PC-3 (cell line): ENCODE results near the gene TBC1D12. TPM values are rescaled to one million over a fixed set of nuclear protein-coding genes. Genes with fewer than 3 reads are reported as not detected.

Experiments used
- ATAC-seq: fragments of 200-7000 bp; cut with Tn5 transposase; 2 replicates; pipeline ENCODE4 v1.9.1; 2020; ENCODE audit warnings: mild to moderate bottlenecking, moderate library complexity
- BruUV-seq: library from RNA; stranded (reverse); fragments of 400-500 nt; replicated peaks from 2 replicates; lab custom pipeline; 2021; lab: Mats Ljungman, UMichigan
- CTCF ChIA-PET: fragments of 300-600 bp; sonication (Branson Sonifier 250); formaldehyde crosslinking; loops from one replicate; lab custom pipeline; 2022; ENCODE audit warnings: antibody characterized with exemption; lab: Charles Lee
- POLR2A ChIA-PET: fragments of 300-600 bp; sonication (Branson Sonifier 250); formaldehyde crosslinking; loops from one replicate; lab custom pipeline; 2022; ENCODE audit warnings: antibody characterized with exemption; ENCODE audit not compliant: unreplicated experiment; lab: Charles Lee
- DNase-seq: peaks from one replicate; pipeline ENCODE4 v3.0.0-alpha.2; 2015
- H2AFZ ChIP-seq: fragments of 300-600 bp; sonication (generic); 2 replicates; pipeline ENCODE4 v1.6.0; 2016; ENCODE audit warnings: antibody characterized with exemption, low read length
- H3F3A ChIP-seq: fragments of 300-600 bp; sonication (generic); one replicate; pipeline ENCODE4 v1.6.0; 2017; ENCODE audit warnings: antibody characterized with exemption, low read length, control low read depth, mild to moderate bottlenecking; ENCODE audit not compliant: unreplicated experiment
- H3K27ac ChIP-seq: fragments of 300-600 bp; sonication (generic); 2 replicates; pipeline ENCODE4 v1.5.1; 2016; ENCODE audit warnings: mild to moderate bottlenecking, low read length
- H3K27me3 ChIP-seq: fragments of 300-600 bp; sonication (generic); 2 replicates; pipeline ENCODE4 v1.6.1; 2016; ENCODE audit warnings: low read length, mixed read lengths
- H3K36me3 ChIP-seq: fragments of 300-600 bp; sonication (generic); 2 replicates; pipeline ENCODE4 v1.6.1; 2016; ENCODE audit warnings: low read depth, mixed run types, low read length, mixed read lengths
- H3K4me1 ChIP-seq: fragments of 300-600 bp; sonication (generic); 2 replicates; pipeline ENCODE4 v1.5.1; 2016; ENCODE audit warnings: low read length; ENCODE audit not compliant: insufficient read depth
- H3K4me2 ChIP-seq: fragments of 300-600 bp; sonication (generic); 2 replicates; pipeline ENCODE4 v1.6.0; 2016; ENCODE audit warnings: low read length
- H3K4me3 ChIP-seq: fragments of 300-600 bp; sonication (generic); 2 replicates; pipeline ENCODE4 v1.5.1; 2016; ENCODE audit warnings: mild to moderate bottlenecking, low read length, mixed read lengths
- H3K79me2 ChIP-seq: fragments of 300-600 bp; sonication (generic); 2 replicates; pipeline ENCODE4 v1.6.1; 2017; ENCODE audit warnings: low read length, mixed read lengths
- H3K9ac ChIP-seq: fragments of 300-600 bp; sonication (generic); 2 replicates; pipeline ENCODE4 v1.6.0; 2016; ENCODE audit warnings: mild to moderate bottlenecking, low read length
- H3K9me2 ChIP-seq: fragments of 300-600 bp; sonication (generic); replicated peaks from 2 replicates; pipeline ENCODE4 v1.6.1; 2016; ENCODE audit warnings: mixed run types, low read length, mixed read lengths
- H3K9me3 ChIP-seq: fragments of 300-600 bp; sonication (generic); 2 replicates; pipeline ENCODE4 v1.6.1; 2016; ENCODE audit warnings: low read length, mixed read lengths
- H4K20me1 ChIP-seq: fragments of 300-600 bp; sonication (generic); 2 replicates; pipeline ENCODE4 v1.6.1; 2016; ENCODE audit warnings: low read length, mixed read lengths
- EZH2 ChIP-seq: fragments of 300-600 bp; sonication (generic); IDR thresholded peaks from one replicate; pipeline ENCODE4 v1.6.1; 2017; ENCODE audit warnings: antibody characterized with exemption, mild to moderate bottlenecking, low read length; ENCODE audit not compliant: unreplicated experiment
- EZH2phosphoT487 ChIP-seq: fragments of 300-600 bp; sonication (generic); IDR thresholded peaks from 2 replicates; pipeline ENCODE4 v1.6.1; 2018; ENCODE audit warnings: mild to moderate bottlenecking, antibody characterized with exemption, low read length, borderline replicate concordance
- intact Hi-C: fragments of 100-400 bp; cut with micrococcal nuclease; formaldehyde crosslinking; loops from 2 replicates; pipeline ENCODE4 v1.9.0; 2023
- total RNA-seq: library from RNA; depleted of rRNA; stranded (reverse); fragments of >200 nt; gene quantifications from 2 replicates; pipeline ENCODE4 v1.2.3, GENCODE V29; 2014
- TF ChIP-seq, protein P1 (sequence below): fragments of 300-600 bp; sonication (generic); conservative IDR thresholded peaks from 2 replicates; pipeline ENCODE4 v1.5.1; 2017; ENCODE audit warnings: antibody characterized with exemption, low read depth, mild to moderate bottlenecking, low read length

TBC1D12 gene
- total RNA-seq, 1 experiment from 2014 or later = 4.5 TPM

GRCh38 chr10:94489976-94490788 is 87.8 kb downstream of the TBC1D12 start:
- Histone ChIP-seq H3K36me3 (no peaks in the 10 kb centered on the region), H2AFZ (no peak overlapping the region), H3F3A (no peaks in the 10 kb centered on the region), H3K79me2 (no peaks in the 10 kb centered on the region), H3K9me2 (no peaks in the 10 kb centered on the region), H3K27ac (no peak overlapping the region), H3K9me3 (no peaks in the 10 kb centered on the region), H3K4me2 (no peak overlapping the region), H3K4me3 (no peak overlapping the region), H3K27me3 (no peaks in the 10 kb centered on the region), H4K20me1 (no peaks in the 10 kb centered on the region), H3K9ac (no peak overlapping the region), H3K4me1 (no peaks in the 10 kb centered on the region)
- intact Hi-C loops = no loop called here
- ChIA-PET POLR2A (no interaction called here), CTCF (no interaction called here)
- no TSS peak for BruUV-seq
- no peak for DNase-seq
- TF ChIP-seq, protein P1, sequence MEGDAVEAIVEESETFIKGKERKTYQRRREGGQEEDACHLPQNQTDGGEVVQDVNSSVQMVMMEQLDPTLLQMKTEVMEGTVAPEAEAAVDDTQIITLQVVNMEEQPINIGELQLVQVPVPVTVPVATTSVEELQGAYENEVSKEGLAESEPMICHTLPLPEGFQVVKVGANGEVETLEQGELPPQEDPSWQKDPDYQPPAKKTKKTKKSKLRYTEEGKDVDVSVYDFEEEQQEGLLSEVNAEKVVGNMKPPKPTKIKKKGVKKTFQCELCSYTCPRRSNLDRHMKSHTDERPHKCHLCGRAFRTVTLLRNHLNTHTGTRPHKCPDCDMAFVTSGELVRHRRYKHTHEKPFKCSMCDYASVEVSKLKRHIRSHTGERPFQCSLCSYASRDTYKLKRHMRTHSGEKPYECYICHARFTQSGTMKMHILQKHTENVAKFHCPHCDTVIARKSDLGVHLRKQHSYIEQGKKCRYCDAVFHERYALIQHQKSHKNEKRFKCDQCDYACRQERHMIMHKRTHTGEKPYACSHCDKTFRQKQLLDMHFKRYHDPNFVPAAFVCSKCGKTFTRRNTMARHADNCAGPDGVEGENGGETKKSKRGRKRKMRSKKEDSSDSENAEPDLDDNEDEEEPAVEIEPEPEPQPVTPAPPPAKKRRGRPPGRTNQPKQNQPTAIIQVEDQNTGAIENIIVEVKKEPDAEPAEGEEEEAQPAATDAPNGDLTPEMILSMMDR = no peak
- TF ChIP-seq EZH2phosphoT487 (no peak), EZH2 (no peak)
- ATAC-seq = no peak

- no peak overlapping the region for H3K27ac ChIP-seq
- H3K79me2 ChIP-seq = no peaks in the 10 kb centered on the region
- no peaks in the 10 kb centered on the region for H3K9me3 ChIP-seq
- no peaks in the 10 kb centered on the region for H4K20me1 ChIP-seq
- POLR2A ChIA-PET = no interaction called here
- intact Hi-C loops = no loop called here
- H3K4me1 ChIP-seq = no peaks in the 10 kb centered on the region
- no peak overlapping the region for H3K4me2 ChIP-seq
- H2AFZ ChIP-seq = no peak overlapping the region
- no peaks in the 10 kb centered on the region for H3K36me3 ChIP-seq
- no peak overlapping the region for H3K9ac ChIP-seq
- TF ChIP-seq, protein P1 = no peak
- TF ChIP-seq EZH2 = no peak
- no peak for TF ChIP-seq EZH2phosphoT487
- no peaks in the 10 kb centered on the region for H3F3A ChIP-seq
- ATAC-seq (no peak), DNase-seq (no peak)
- H3K27me3 ChIP-seq = no peaks in the 10 kb centered on the region
- CTCF ChIA-PET = no interaction called here
- H3K9me2 ChIP-seq = no peaks in the 10 kb centered on the region
- BruUV-seq = no TSS peak
- no peak overlapping the region for H3K4me3 ChIP-seq
These were observed 88.4 kb downstream of the TBC1D12 start for GRCh38 chr10:94490789-94491039.

- Histone ChIP-seq H3K27ac (no peak overlapping the region), H3K9ac (no peak overlapping the region), H2AFZ (no peak overlapping the region), H3K36me3 (no peaks in the 10 kb centered on the region), H4K20me1 (no peaks in the 10 kb centered on the region), H3K9me2 (no peaks in the 10 kb centered on the region), H3K4me1 (no peaks in the 10 kb centered on the region), H3K4me2 (no peak overlapping the region), H3K27me3 (no peaks in the 10 kb centered on the region), H3K9me3 (no peaks in the 10 kb centered on the region), H3F3A (no peaks in the 10 kb centered on the region), H3K79me2 (no peaks in the 10 kb centered on the region), H3K4me3 (no peak overlapping the region)
- no peak for ATAC-seq
- TF ChIP-seq EZH2phosphoT487 (no peak), EZH2 (no peak)
- TF ChIP-seq, protein P1 = no peak
- BruUV-seq = no TSS peak
- CTCF ChIA-PET = no interaction called here
- POLR2A ChIA-PET = no interaction called here
- intact Hi-C loops = no loop called here
- DNase-seq = no peak
These were observed 91.1 kb downstream of the TBC1D12 start for GRCh38 chr10:94493463-94493862.
